ENCODE measurements around the gene OPA1. TPM values are rescaled to one million over a fixed set of nuclear protein-coding genes. Genes with fewer than 3 reads are reported as not detected.

Gene OPA1
- total and polyA plus RNA-seq, 4 donors, result 13.2 to 54.5 (median 33.4) TPM

DNA sequence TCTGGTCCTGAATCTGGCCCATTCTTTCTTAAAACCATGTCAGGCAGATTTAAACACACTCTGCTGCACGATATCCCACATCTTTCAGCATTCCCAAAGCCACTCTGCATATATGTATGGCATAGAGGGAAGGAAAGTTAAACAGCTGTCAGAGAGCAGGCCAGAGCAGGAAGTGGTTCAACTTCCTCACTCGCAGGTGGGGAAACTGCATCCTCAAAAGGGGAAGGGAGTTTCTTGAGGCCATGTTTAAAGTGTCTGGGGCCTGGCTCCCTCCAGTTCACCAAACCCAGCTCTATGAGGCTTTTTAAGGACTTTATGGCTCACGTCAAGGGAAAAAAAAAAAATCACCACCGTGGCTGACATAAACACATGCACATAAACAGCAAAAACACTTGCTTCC is 123.1 kb downstream of the OPA1 start:
- H3K27me3 ChIP-seq (ENCODE audit: control insufficient read depth in 4 of 4, insufficient read depth in 4 of 4, low read length in 3 of 4), result no peaks in the 10 kb centered on the region
- no peak overlapping the region for H3K4me3 ChIP-seq (ENCODE audit: low read depth in 1 of 3, low read length in 3 of 3)
- TF ChIP-seq HNF4G (IDR thresholded peaks at IDR 0.05) (no peak), RAD21 (IDR thresholded peaks at IDR 0.05) (no peak), CTCF (IDR thresholded peaks at IDR 0.05; ENCODE audit: low read depth, low read length, missing input control) (no peak), YY1 (IDR thresholded peaks at IDR 0.05) (no peak), RXRA (IDR thresholded peaks at IDR 0.05) (no peak), ZBTB33 (IDR thresholded peaks at IDR 0.05) (no peak), GABPA (IDR thresholded peaks at IDR 0.05 in 1 of 2, conservative IDR thresholded peaks at IDR 0.05 in 1 of 2) (no peak), HNF4A (conservative IDR thresholded peaks at IDR 0.05) (no peak), TAF1 (conservative IDR thresholded peaks at IDR 0.05) (no peak), FOXA1 (IDR thresholded peaks at IDR 0.05) (no peak), SP1 (IDR thresholded peaks at IDR 0.05) (no peak), FOXA2 (IDR thresholded peaks at IDR 0.05) (no peak)
- TF ChIP-seq, protein P1, sequence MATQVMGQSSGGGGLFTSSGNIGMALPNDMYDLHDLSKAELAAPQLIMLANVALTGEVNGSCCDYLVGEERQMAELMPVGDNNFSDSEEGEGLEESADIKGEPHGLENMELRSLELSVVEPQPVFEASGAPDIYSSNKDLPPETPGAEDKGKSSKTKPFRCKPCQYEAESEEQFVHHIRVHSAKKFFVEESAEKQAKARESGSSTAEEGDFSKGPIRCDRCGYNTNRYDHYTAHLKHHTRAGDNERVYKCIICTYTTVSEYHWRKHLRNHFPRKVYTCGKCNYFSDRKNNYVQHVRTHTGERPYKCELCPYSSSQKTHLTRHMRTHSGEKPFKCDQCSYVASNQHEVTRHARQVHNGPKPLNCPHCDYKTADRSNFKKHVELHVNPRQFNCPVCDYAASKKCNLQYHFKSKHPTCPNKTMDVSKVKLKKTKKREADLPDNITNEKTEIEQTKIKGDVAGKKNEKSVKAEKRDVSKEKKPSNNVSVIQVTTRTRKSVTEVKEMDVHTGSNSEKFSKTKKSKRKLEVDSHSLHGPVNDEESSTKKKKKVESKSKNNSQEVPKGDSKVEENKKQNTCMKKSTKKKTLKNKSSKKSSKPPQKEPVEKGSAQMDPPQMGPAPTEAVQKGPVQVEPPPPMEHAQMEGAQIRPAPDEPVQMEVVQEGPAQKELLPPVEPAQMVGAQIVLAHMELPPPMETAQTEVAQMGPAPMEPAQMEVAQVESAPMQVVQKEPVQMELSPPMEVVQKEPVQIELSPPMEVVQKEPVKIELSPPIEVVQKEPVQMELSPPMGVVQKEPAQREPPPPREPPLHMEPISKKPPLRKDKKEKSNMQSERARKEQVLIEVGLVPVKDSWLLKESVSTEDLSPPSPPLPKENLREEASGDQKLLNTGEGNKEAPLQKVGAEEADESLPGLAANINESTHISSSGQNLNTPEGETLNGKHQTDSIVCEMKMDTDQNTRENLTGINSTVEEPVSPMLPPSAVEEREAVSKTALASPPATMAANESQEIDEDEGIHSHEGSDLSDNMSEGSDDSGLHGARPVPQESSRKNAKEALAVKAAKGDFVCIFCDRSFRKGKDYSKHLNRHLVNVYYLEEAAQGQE (IDR thresholded peaks at IDR 0.05), result no peak
- no peak overlapping the region for H3K9ac ChIP-seq (ENCODE audit: low read depth in 1 of 2, low read length in 2 of 2)
- H3K4me1 ChIP-seq (ENCODE audit: control insufficient read depth in 4 of 4, insufficient read depth in 4 of 4, low read length in 3 of 4), result no peaks in the 10 kb centered on the region
- DNase-seq (ENCODE audit: low spot score), result no peak
- no peak overlapping the region for H3K27ac ChIP-seq (ENCODE audit: low read depth in 1 of 2, low read length in 2 of 2)
- H3K9me3 ChIP-seq (ENCODE audit: control insufficient read depth in 4 of 4, low read length in 3 of 4), result peaks cover 0 to 4% (median 2%) of the 10 kb centered on the region in 4 donors
- peaks cover 0 to 2% (median 0%) of the 10 kb centered on the region in 4 donors for H3K36me3 ChIP-seq (ENCODE audit: control insufficient read depth in 4 of 4, insufficient read depth in 3 of 4, low read depth in 1 of 4, low read length in 3 of 4)
- 84% methylated on average over 4 of the region's 4 CpGs for WGBS

DNA sequence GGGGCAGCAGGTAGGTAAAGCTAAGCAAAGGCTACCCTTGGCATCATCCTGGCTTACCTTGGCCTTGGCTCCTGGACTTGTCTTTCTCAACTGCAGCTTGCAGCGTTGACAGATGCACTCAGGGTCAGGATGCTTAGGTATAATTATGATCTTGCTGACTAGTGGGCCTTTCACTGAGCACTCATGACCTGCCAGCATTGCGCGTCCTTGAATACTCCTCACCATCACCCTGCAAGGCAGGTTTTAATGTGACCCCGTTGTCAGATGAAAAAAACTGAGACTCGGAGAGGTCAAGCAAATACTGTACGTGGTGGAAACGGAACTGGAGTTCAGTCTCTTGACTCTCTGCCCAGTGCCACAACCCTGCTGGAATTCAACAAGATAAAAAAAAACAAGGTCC is 126.7 kb downstream of the OPA1 start:
- Histone ChIP-seq H3K27ac (ENCODE audit: low read depth in 1 of 2, low read length in 2 of 2) (no peak overlapping the region), H3K27me3 (ENCODE audit: control insufficient read depth in 4 of 4, insufficient read depth in 4 of 4, low read length in 3 of 4) (no peaks in the 10 kb centered on the region), H3K4me1 (ENCODE audit: control insufficient read depth in 4 of 4, insufficient read depth in 4 of 4, low read length in 3 of 4) (no peaks in the 10 kb centered on the region), H3K9ac (ENCODE audit: low read depth in 1 of 2, low read length in 2 of 2) (no peak overlapping the region), H3K9me3 (ENCODE audit: control insufficient read depth in 4 of 4, low read length in 3 of 4) (peaks cover 0 to 2% (median 0%) of the 10 kb centered on the region in 4 donors), H3K4me3 (ENCODE audit: low read depth in 1 of 3, low read length in 3 of 3) (no peak overlapping the region), H3K36me3 (ENCODE audit: control insufficient read depth in 4 of 4, insufficient read depth in 3 of 4, low read depth in 1 of 4, low read length in 3 of 4) (no peaks in the 10 kb centered on the region)
- TF ChIP-seq RXRA (IDR thresholded peaks at IDR 0.05) (peak in 1 of 2 donors; percentile 23), JUND (IDR thresholded peaks at IDR 0.05) (no peak), ATF3 (IDR thresholded peaks at IDR 0.05) (no peak)
- no peak for DNase-seq (ENCODE audit: low spot score)
- 60% methylated on average over 7 of the region's 7 CpGs for WGBS
